GM12872 (cell line): Measurements from ENCODE around the gene CLIP2.

Experiments used
- CTCF ChIP-seq: IDR thresholded peaks from 3 replicates; pipeline ENCODE4 v1.5.1; 2011; ENCODE audit warnings: low read depth, mild to moderate bottlenecking, low read length, moderate library complexity; ENCODE audit not compliant: insufficient read depth

CLIP2 gene

DNA sequence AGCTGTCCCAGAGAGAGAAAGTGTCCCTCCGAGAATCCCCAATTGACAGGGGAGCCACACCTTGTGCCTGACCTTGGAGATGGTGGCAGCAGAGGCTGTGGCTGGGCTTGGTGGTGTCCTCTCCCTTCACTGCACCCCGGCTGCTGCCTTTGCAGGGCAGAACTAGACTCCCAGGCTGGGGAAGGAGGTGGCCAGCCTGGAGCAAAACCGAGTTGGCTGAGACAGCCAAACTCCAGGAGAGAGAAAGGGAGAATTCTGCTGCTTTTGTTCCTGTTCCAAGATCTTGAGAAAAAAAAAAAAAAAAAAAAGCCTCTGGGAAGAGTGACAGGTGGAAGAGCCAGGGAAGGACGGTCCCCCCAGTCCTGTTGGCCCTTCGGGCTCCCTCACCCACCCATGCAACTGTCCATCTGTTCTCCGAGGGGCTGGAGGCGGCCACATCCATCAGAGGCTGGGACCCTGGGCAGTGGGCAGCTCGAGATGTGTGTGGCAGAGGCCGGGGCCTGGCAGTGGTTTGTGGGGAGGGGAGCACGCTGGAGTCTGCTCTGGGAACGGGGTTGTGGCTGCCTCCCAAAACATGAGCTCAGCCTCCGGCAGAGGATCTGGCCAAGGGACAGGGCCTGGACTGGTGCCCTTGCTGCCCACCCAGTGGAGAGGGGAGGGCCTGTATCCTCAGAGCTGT, 35.5 kb downstream of the CLIP2 start:
- no peak for TF ChIP-seq CTCF

GRCh38 chr7:74325210-74325565, 36.0 kb downstream of the CLIP2 start:
- no peak for TF ChIP-seq CTCF

GRCh38 chr7:74329225-74329624, 40.0 kb downstream of the CLIP2 start:
- no peak for TF ChIP-seq CTCF

GRCh38 chr7:74332373-74333176, 43.4 kb downstream of the CLIP2 start:
- TF ChIP-seq CTCF = no peak

DNA sequence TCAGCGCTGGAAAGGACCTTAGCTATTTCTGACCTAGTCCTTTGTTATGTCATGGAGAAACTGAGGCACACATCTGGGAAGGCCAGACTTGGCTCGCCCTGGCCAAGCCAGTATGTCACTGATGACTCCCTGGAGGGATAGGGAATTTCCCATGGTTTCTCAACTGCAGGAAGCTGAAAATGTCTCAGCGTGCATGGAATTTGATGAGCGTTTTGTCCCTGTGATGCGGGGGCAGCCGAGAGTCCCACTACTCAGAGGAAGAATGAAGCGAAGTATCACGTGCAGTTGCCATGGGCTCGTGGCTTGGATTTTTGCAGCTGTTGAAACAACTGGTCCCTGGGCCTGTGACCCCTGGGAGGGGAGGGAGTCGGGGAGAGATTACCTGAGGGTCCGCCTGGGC, 44.8 kb downstream of the CLIP2 start:
- no peak for TF ChIP-seq CTCF

DNA sequence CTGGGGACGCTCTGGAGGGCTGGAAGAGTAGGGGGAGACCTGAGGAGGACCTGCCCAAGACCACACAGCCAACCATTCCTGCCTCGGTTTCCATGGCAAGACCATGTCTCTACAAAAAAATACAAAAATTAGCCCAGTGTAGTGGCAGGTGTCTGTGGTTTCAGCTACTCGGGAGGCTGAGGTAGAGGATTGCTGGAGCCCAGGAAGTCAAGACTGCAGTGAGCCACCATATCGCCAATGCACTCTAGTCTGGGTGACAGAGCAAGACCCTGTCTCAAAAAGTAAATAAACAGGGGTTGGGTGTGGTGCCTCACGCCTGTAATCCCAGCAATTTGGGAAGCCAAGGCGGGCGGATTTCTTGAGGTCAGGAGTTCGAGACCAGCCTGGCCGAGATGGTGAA, 48.7 kb downstream of the CLIP2 start:
- no peak for TF ChIP-seq CTCF

DNA sequence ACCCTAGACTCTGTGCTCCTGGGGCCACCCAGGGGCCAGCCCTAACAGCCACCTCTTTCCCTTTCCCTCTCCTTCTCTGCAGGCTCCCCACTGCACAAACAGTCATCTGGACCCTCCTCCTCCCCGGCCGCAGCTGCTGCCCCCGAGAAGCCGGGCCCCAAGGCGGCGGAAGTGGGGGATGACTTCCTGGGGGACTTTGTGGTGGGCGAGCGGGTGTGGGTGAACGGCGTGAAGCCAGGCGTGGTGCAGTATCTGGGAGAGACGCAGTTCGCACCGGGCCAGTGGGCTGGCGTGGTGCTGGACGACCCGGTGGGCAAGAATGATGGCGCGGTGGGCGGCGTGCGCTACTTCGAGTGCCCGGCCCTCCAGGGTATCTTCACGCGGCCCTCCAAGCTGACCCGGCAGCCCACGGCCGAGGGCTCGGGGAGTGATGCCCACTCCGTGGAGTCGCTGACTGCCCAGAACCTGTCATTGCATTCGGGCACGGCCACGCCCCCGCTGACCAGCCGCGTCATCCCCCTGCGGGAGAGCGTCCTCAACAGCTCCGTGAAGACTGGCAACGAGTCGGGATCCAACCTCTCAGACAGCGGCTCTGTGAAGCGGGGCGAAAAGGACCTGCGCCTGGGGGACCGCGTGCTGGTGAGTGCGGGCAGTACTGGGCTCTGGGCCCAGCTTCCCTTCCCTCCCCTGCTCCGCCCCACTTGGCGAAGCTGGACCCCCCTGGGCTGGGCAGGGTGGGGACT, 49.3 kb downstream of the CLIP2 start:
- no peak for TF ChIP-seq CTCF
